GM20000 (cell line): ENCODE data around the gene FXN.

ENCODE experiments used
- DNase-seq: peaks from one replicate; pipeline ENCODE4 v3.0.0; 2012; ENCODE audit warnings: low spot score
- CTCF ChIP-seq: IDR thresholded peaks from 2 replicates; pipeline ENCODE4 v1.5.1; 2012; ENCODE audit warnings: mild to moderate bottlenecking, control low read depth; ENCODE audit errors: extremely low read depth, missing control alignments

FXN gene

DNA sequence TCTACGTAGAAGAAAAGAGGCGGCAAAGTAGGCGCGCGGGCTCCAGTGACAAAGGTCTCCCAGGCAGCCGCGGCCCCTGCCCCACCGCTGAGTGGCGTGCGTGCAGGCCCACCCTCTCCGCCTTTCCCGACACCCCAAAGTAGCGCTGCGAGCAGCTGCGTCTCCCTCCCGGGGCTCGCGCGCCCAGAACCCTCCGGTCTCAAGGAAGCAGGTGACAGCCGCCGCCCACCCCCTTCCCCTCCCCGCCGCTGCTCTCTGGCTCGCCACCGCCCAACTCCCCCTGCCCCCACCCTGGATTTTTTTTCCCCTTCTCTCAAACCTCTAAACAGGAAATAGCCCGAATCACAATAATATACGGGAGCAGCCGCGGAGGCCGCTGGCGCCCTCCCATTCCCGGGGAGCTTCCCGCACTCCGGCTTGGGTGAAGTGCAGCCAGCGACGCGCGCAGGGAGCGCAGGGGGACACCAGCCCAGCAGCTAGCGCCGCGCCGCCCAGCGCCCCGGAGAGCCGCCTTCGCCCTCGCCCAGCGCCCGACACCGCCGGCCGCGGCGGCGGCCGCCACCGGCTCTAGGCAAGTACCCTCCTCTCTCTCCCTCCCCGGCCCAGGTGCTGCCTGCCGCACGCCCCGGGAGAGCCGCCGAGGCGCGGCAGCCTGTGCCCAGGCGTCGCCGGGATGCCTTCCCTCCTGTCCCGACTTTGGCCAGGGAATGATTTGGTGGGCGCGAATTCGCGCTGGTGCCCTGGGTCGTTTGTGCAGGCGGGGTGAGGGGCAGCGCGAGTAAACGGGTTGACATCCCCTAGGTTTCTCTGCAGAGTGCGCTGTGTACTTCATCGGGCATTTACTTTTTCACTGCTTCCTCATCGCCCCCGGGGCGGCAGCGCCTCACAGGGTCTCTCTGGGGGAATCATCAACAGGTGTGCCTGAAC is 85.9 kb downstream of the FXN start:
- peak; percentile 72 for DNase-seq
- TF ChIP-seq CTCF: no peak

GRCh38 chr9:69122082-69122548 is 86.6 kb downstream of the FXN start:
- no peak for TF ChIP-seq CTCF
- peak; percentile 62 for DNase-seq

- no peak for DNase-seq
- TF ChIP-seq CTCF: no peak
Measured at GRCh38 chr9:69122549-69123141, 87.1 kb downstream of the FXN start.

GRCh38 chr9:69130456-69131441 is 95.2 kb downstream of the FXN start:
- no peak for TF ChIP-seq CTCF
- DNase-seq: no peak

DNA sequence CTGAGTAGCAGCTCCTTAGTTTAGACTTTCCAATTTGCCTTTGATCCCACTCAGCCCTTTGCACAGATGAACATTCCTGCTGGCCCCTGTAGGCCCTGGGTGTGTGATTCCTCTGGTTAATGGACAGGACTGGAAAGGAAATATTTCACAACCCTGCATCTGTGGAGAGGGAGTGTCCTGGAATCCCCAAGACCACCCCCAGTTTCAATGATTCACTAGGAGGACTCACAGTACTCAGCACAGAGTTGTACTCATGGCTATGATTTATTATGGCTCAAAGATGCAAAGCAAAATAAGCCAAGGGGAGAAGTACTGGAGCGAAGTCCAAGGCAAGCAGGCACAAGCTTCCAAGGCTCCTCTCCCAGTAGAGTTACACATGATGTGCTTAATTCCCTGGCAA is 96.1 kb downstream of the FXN start:
- DNase-seq: no peak
- no peak for TF ChIP-seq CTCF

DNA sequence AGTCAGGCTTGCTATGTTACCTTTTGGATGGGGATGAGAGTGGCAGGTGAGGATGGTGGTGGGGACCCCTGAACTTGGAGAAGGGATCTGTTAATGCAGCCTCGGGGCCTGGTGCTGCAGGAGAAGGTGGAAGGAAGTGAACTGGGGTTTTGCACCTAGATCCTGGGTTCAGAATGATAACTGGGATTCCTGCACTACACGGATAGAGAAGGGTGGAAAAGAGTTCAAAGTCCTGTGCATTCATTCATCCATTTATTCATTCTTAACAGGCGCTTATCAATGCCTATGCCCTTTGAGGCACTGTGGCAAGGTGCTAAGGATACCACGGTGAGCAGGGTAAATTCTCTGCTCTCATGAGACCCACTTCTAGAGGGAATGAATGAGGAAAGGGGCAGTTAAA is 96.8 kb downstream of the FXN start:
- TF ChIP-seq CTCF: no peak
- no peak for DNase-seq
